MM.1S (cell line): ENCODE measurements around the gene DIP2C.

Source experiments
- DNase-seq: peaks from one replicate; pipeline ENCODE4 v3.0.0-alpha.2; 2015
- H2AFZ ChIP-seq: fragments of 300-600 bp; sonication (generic); 2 replicates; pipeline ENCODE4 v1.6.0; 2016; ENCODE audit warnings: antibody characterized with exemption, low read length
- H3F3A ChIP-seq: fragments of 300-600 bp; sonication (generic); 2 replicates; pipeline ENCODE4 v1.6.1; 2016; ENCODE audit warnings: mild to moderate bottlenecking, antibody characterized with exemption, low read length, moderate library complexity, mixed read lengths; ENCODE audit not compliant: insufficient read depth
- H3K27ac ChIP-seq: fragments of 300-600 bp; sonication (generic); 2 replicates; pipeline ENCODE4 v1.5.1; 2016; ENCODE audit warnings: mild to moderate bottlenecking, low read length
- H3K27me3 ChIP-seq: fragments of 300-600 bp; sonication (generic); replicated peaks from 2 replicates; pipeline ENCODE4 v1.6.0; 2016; ENCODE audit warnings: low read length; ENCODE audit not compliant: insufficient read depth
- H3K36me3 ChIP-seq: fragments of 300-600 bp; sonication (generic); replicated peaks from 2 replicates; pipeline ENCODE4 v1.6.1; 2016; ENCODE audit warnings: mild to moderate bottlenecking, low read length, mixed read lengths; ENCODE audit not compliant: insufficient read depth
- H3K4me1 ChIP-seq: fragments of 300-600 bp; sonication (generic); 2 replicates; pipeline ENCODE4 v1.6.1; 2016; ENCODE audit warnings: low read length, mixed read lengths
- H3K4me2 ChIP-seq: fragments of 300-600 bp; sonication (generic); 2 replicates; pipeline ENCODE4 v1.6.0; 2016; ENCODE audit warnings: low read depth, low read length
- H3K4me3 ChIP-seq: fragments of 300-600 bp; sonication (generic); 2 replicates; pipeline ENCODE4 v1.5.1; 2016; ENCODE audit warnings: low read length, mixed read lengths
- H3K79me2 ChIP-seq: fragments of 300-600 bp; sonication (generic); 2 replicates; pipeline ENCODE4 v1.6.1; 2016; ENCODE audit warnings: mixed run types, low read length, mixed read lengths
- H3K9ac ChIP-seq: fragments of 300-600 bp; sonication (generic); 2 replicates; pipeline ENCODE4 v1.6.1; 2016; ENCODE audit warnings: low read length, mixed read lengths
- H3K9me2 ChIP-seq: fragments of 300-600 bp; sonication (generic); replicated peaks from 2 replicates; pipeline ENCODE4 v1.6.1; 2016; ENCODE audit warnings: mild to moderate bottlenecking, low read length, mixed read lengths; ENCODE audit not compliant: insufficient read depth
- H3K9me3 ChIP-seq: fragments of 300-600 bp; sonication (generic); replicated peaks from 2 replicates; pipeline ENCODE4 v1.6.1; 2016; ENCODE audit warnings: mild to moderate bottlenecking, low read length, mixed read lengths; ENCODE audit not compliant: insufficient read depth
- H4K20me1 ChIP-seq: fragments of 300-600 bp; sonication (generic); 2 replicates; pipeline ENCODE4 v1.6.1; 2016; ENCODE audit warnings: mild to moderate bottlenecking, low read length, moderate library complexity, mixed read lengths; ENCODE audit not compliant: insufficient read depth
- EZH2 ChIP-seq: fragments of 300-600 bp; sonication (generic); optimal IDR thresholded peaks from 2 replicates; pipeline ENCODE3; 2017; ENCODE audit warnings: low read depth, mild to moderate bottlenecking, antibody characterized with exemption, low read length, mixed read lengths
- EZH2phosphoT487 ChIP-seq: fragments of 300-600 bp; sonication (generic); IDR thresholded peaks from 2 replicates; pipeline ENCODE4 v1.6.1; 2018; ENCODE audit warnings: antibody characterized with exemption, low read length
- TF ChIP-seq, protein P1 (sequence below): fragments of 300-600 bp; sonication (generic); IDR thresholded peaks from 2 replicates; pipeline ENCODE4 v1.5.1; 2016; ENCODE audit warnings: antibody characterized with exemption, low read length, mixed read lengths

Gene DIP2C

DNA sequence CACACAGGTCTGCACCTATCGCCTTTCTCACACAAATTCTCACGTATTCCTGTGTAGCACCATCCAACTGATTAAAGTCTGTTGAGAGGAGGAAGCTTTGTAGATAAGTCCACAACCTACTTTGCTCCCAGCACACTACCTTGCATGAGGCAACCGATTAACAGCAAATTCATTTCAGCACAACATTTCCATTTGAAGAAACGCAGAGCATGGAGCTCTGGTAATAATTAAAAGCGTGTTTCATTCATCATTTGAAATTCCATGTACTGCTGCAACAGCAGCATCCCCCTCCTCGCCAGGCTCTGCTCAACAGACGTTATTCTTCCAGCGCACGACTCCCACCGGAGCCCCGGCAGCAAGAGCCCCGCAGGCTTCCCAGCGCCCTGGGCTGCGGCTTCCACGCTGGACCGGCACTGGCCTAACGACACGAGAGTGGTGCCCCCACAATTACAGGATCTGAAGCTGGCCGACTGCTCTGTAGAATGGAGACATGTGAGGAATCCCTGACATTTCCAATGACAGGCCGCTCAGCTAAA is 118.8 kb downstream of the DIP2C start:
- DNase-seq, result no peak
- Histone ChIP-seq H3K4me1 (peaks cover 33% of the 10 kb centered on the region), H3K27ac (no peak overlapping the region), H3K4me2 (no peak overlapping the region), H3K9me2 (no peaks in the 10 kb centered on the region), H3K27me3 (no peaks in the 10 kb centered on the region), H4K20me1 (no peaks in the 10 kb centered on the region), H3K36me3 (no peaks in the 10 kb centered on the region), H3F3A (peaks cover 27% of the 10 kb centered on the region), H2AFZ (no peak overlapping the region), H3K9me3 (no peaks in the 10 kb centered on the region), H3K79me2 (no peaks in the 10 kb centered on the region), H3K4me3 (no peak overlapping the region), H3K9ac (no peak overlapping the region)
- TF ChIP-seq, protein P1, sequence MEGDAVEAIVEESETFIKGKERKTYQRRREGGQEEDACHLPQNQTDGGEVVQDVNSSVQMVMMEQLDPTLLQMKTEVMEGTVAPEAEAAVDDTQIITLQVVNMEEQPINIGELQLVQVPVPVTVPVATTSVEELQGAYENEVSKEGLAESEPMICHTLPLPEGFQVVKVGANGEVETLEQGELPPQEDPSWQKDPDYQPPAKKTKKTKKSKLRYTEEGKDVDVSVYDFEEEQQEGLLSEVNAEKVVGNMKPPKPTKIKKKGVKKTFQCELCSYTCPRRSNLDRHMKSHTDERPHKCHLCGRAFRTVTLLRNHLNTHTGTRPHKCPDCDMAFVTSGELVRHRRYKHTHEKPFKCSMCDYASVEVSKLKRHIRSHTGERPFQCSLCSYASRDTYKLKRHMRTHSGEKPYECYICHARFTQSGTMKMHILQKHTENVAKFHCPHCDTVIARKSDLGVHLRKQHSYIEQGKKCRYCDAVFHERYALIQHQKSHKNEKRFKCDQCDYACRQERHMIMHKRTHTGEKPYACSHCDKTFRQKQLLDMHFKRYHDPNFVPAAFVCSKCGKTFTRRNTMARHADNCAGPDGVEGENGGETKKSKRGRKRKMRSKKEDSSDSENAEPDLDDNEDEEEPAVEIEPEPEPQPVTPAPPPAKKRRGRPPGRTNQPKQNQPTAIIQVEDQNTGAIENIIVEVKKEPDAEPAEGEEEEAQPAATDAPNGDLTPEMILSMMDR, result no peak
- no peak for TF ChIP-seq EZH2phosphoT487
- TF ChIP-seq EZH2, result no peak

DNA sequence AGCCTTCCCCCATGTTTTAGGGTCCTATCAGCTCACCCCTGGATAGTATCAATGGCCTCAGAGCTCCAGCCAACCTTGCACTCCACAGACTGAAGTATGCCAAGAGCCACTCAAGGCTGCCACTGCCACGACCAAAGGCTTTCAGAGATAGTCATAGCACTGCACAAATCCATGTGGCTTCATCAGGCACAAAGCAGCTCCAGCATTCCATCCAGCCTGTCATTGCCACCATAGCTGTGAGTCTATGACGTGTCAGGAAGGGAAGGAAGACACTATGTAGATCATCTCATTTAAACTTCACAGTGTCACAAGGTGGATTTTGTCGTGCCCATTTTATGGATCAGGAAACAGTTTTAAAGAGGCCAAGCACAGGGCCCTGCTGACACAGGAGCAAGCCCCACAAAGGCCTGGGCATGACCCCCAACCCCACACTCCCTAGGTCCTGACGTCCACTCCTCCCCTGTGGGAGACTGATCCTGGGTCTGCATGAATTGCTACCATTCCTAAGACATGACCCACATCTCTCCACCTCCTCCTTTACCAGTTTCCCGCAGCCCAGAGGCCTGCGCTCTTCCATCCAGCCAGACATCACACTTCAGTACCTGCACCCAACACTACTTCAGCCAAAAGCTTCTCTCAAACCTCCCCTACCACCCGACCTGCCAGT is 119.4 kb downstream of the DIP2C start:
- no peak for DNase-seq
- TF ChIP-seq, protein P1, result no peak
- Histone ChIP-seq H3K36me3 (no peaks in the 10 kb centered on the region), H3K4me3 (no peak overlapping the region), H3F3A (peaks cover 27% of the 10 kb centered on the region), H3K9me2 (no peaks in the 10 kb centered on the region), H3K9me3 (no peaks in the 10 kb centered on the region), H3K4me2 (no peak overlapping the region), H3K79me2 (no peaks in the 10 kb centered on the region), H3K27me3 (no peaks in the 10 kb centered on the region), H3K9ac (no peak overlapping the region), H2AFZ (no peak overlapping the region), H4K20me1 (no peaks in the 10 kb centered on the region), H3K27ac (no peak overlapping the region), H3K4me1 (peaks cover 32% of the 10 kb centered on the region)

DNA sequence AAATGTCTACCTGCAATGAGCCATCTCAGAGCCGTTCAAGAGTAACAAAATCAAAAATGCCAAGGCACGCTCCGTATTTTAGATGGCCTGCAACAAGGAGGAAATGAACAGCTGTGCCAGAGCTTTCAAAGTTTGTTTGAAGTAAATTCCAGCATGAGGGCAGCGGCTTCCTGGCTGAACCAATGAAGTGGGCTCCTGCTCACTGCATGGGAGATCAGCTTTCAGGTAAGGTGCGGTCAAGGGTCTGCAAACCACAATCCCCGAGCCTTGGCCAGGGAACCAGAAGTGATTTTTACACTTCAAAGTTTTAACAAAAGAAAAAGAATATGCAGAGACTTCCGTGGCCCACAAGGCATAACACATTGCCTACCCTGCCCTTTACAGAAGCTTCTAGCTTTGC is 120.6 kb downstream of the DIP2C start:
- Histone ChIP-seq H3K4me3 (no peak overlapping the region), H3K79me2 (peaks cover 8% of the 10 kb centered on the region; the same call in 1 of the 2 replicates), H3K27me3 (no peaks in the 10 kb centered on the region)

More for the DNA sequence above, 120.6 kb downstream of the DIP2C start:
- no peak overlapping the region for H3K27ac ChIP-seq
- no peak overlapping the region for H3K4me2 ChIP-seq
- DNase-seq, result no peak
- peaks cover 34% of the 10 kb centered on the region for H3F3A ChIP-seq
- H2AFZ ChIP-seq, result no peak overlapping the region
- TF ChIP-seq, protein P1, result no peak
- no peak for TF ChIP-seq EZH2phosphoT487
- no peak for TF ChIP-seq EZH2
- H3K36me3 ChIP-seq, result no peaks in the 10 kb centered on the region
- no peaks in the 10 kb centered on the region for H3K9me2 ChIP-seq
- peaks cover 35% of the 10 kb centered on the region for H3K4me1 ChIP-seq
- no peaks in the 10 kb centered on the region for H3K9me3 ChIP-seq
- H3K9ac ChIP-seq, result no peak overlapping the region
- H4K20me1 ChIP-seq, result no peaks in the 10 kb centered on the region
